IPS-18c (cell line): ENCODE results near the gene CD58.

Source experiments
- H3K4me3 ChIP-seq: 2 replicates; pipeline ENCODE4 v1.7.0; 2013; ENCODE audit warnings: low read depth, mild to moderate bottlenecking, low read length, moderate library complexity; ENCODE audit not compliant: insufficient read depth
- H3K9me3 ChIP-seq: one replicate; pipeline ENCODE4 v1.6.1; 2013; ENCODE audit warnings: mild to moderate bottlenecking, low read length, moderate library complexity; ENCODE audit not compliant: control insufficient read depth, insufficient read depth

The CD58 gene

GRCh38 chr1:116494745-116495144, 76.1 kb downstream of the CD58 start:
- Histone ChIP-seq H3K9me3 (no peaks in the 10 kb centered on the region), H3K4me3 (no peak overlapping the region)

- Histone ChIP-seq H3K4me3 (no peak overlapping the region; the same call in 1 of the 2 replicates), H3K9me3 (no peaks in the 10 kb centered on the region)
These were observed 76.5 kb downstream of the CD58 start for GRCh38 chr1:116494353-116494692.

- no peak overlapping the region for H3K4me3 ChIP-seq
- no peaks in the 10 kb centered on the region for H3K9me3 ChIP-seq
These were observed 77.1 kb downstream of the CD58 start for GRCh38 chr1:116493484-116494352.

GRCh38 chr1:116493036-116493435, 77.8 kb downstream of the CD58 start:
- H3K9me3 ChIP-seq, result no peaks in the 10 kb centered on the region

GRCh38 chr1:116492358-116492811, 78.4 kb downstream of the CD58 start:
- Histone ChIP-seq H3K9me3 (no peaks in the 10 kb centered on the region), H3K4me3 (no peak overlapping the region)

More at GRCh38 chr1:116493036-116493435, 77.8 kb downstream of the CD58 start:
- no peak overlapping the region for H3K4me3 ChIP-seq

- Histone ChIP-seq H3K4me3 (no peak overlapping the region), H3K9me3 (no peaks in the 10 kb centered on the region)
These were observed 79.0 kb downstream of the CD58 start for GRCh38 chr1:116491700-116492357.

- no peak overlapping the region for H3K4me3 ChIP-seq
- H3K9me3 ChIP-seq, result no peaks in the 10 kb centered on the region
These were observed 80.2 kb downstream of the CD58 start for GRCh38 chr1:116490588-116490987.

GRCh38 chr1:116489231-116489697, 81.6 kb downstream of the CD58 start:
- Histone ChIP-seq H3K9me3 (no peaks in the 10 kb centered on the region), H3K4me3 (no peak overlapping the region)

GRCh38 chr1:116488071-116488470, 82.8 kb downstream of the CD58 start:
- no peaks in the 10 kb centered on the region for H3K9me3 ChIP-seq
- H3K4me3 ChIP-seq, result no peak overlapping the region

GRCh38 chr1:116487583-116487982, 83.2 kb downstream of the CD58 start:
- H3K9me3 ChIP-seq, result no peaks in the 10 kb centered on the region
- no peak overlapping the region for H3K4me3 ChIP-seq

- Histone ChIP-seq H3K9me3 (no peaks in the 10 kb centered on the region), H3K4me3 (no peak overlapping the region)
These were observed 83.8 kb downstream of the CD58 start for GRCh38 chr1:116487031-116487430.

- Histone ChIP-seq H3K4me3 (no peak overlapping the region), H3K9me3 (no peaks in the 10 kb centered on the region)
These were observed 84.4 kb downstream of the CD58 start for GRCh38 chr1:116486424-116486823.

GRCh38 chr1:116485976-116486375, 84.8 kb downstream of the CD58 start:
- Histone ChIP-seq H3K4me3 (no peak overlapping the region), H3K9me3 (no peaks in the 10 kb centered on the region)

GRCh38 chr1:116485071-116485735, 85.6 kb downstream of the CD58 start:
- Histone ChIP-seq H3K4me3 (no peak overlapping the region), H3K9me3 (no peaks in the 10 kb centered on the region)

- no peaks in the 10 kb centered on the region for H3K9me3 ChIP-seq
- no peak overlapping the region for H3K4me3 ChIP-seq
These were observed 87.1 kb downstream of the CD58 start for GRCh38 chr1:116483481-116484309.

GRCh38 chr1:116482490-116482889, 88.3 kb downstream of the CD58 start:
- H3K4me3 ChIP-seq, result no peak overlapping the region
- H3K9me3 ChIP-seq, result no peaks in the 10 kb centered on the region

GRCh38 chr1:116481934-116482333, 88.9 kb downstream of the CD58 start:
- H3K9me3 ChIP-seq, result no peaks in the 10 kb centered on the region

More at GRCh38 chr1:116481934-116482333, 88.9 kb downstream of the CD58 start:
- no peak overlapping the region for H3K4me3 ChIP-seq
